ENCODE measurements around the gene CACNA2D1.

Gene CACNA2D1

DNA sequence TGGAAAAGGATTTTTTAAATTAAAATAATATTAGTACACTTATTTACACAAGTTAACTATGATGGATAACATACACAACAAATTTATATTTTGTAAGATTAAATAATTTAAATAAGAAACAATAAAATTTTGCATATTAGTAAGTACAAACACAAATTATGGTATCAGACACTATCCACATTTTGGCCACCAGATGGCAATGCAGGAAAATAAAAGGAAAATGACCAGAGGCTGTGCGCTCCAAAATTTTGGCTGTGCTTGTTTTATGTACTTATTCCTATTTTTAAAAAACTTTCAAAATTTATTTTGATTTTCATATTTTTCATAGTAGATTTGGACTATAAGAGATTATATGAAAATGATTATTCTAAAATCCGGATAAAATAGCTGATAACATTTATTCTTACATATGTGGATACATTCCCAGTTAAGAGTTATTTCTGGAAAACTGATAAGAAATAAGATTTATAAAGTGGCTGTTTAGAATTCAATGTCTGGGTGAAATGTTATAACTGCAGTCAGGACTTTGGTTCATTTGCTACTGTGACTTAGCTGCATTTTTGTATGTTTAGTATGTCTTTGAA lies 399.0 kb downstream of the CACNA2D1 start:
- no peak overlapping the region for H3K4me3 ChIP-seq (ENCODE audit: low read depth, low read length)
- TF ChIP-seq, protein P1, sequence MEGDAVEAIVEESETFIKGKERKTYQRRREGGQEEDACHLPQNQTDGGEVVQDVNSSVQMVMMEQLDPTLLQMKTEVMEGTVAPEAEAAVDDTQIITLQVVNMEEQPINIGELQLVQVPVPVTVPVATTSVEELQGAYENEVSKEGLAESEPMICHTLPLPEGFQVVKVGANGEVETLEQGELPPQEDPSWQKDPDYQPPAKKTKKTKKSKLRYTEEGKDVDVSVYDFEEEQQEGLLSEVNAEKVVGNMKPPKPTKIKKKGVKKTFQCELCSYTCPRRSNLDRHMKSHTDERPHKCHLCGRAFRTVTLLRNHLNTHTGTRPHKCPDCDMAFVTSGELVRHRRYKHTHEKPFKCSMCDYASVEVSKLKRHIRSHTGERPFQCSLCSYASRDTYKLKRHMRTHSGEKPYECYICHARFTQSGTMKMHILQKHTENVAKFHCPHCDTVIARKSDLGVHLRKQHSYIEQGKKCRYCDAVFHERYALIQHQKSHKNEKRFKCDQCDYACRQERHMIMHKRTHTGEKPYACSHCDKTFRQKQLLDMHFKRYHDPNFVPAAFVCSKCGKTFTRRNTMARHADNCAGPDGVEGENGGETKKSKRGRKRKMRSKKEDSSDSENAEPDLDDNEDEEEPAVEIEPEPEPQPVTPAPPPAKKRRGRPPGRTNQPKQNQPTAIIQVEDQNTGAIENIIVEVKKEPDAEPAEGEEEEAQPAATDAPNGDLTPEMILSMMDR (conservative IDR thresholded peaks at IDR 0.05; ENCODE audit: low read depth, low read length): peak; percentile 69
- DNase-seq (ENCODE audit: low read depth): peak; percentile 73

DNA sequence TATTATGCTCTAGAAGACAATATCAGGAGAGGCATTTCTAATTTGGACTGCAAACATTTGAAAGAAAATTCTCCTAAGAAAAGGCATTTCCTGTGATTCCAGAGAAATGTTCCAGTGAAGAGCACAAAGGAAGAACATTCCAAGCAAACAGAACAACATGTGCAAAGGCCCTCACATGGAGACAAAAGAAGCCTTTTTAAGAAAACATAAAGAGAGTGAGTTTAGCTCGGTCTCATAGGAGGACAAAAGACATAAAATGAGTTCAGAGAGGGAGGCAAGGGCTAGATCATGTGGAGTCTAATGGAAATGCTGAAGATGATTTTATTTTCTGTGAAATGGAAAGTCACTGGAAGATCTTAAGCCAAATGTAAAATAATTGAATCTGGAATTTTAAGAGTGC lies 404.0 kb downstream of the CACNA2D1 start:
- DNase-seq (ENCODE audit: low read depth): no peak
- TF ChIP-seq, protein P1 (conservative IDR thresholded peaks at IDR 0.05; ENCODE audit: low read depth, low read length): no peak
- no peak overlapping the region for H3K4me3 ChIP-seq (ENCODE audit: low read depth, low read length)

DNA sequence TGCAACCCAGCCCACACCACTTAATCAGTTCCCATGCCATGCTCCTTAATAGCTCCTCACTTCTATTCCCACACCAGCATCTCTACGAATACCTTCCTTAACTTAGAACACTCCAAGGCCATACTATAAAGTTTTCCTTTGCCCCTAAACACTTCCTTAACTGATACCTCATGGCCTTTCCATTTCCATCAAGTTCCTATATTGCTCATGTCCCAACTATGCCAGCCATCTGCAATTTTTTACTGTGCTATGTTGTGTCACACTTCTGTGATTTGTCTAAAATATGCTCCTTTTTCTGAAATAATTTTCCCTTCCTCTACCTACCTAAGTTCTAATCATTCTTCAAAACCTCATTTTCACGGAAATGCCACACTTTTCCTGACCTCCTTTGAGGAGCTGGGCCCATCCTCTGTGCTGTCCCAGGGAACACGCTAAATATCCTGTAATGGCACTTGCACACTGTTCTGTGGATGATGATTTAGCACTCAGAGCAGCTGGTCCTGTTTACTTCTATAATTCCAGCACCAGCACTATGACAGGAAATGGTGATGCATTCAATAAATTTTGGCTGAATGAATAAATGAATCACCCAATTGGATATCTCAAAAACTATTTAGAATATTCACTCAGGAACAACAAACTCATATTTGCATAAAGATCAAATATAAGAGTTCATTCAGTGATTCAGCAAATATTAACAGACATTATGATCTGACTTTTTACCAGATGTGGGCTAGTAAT lies 407.3 kb downstream of the CACNA2D1 start:
- peak; percentile 73 for DNase-seq (ENCODE audit: low read depth)
- no peak overlapping the region for H3K4me3 ChIP-seq (ENCODE audit: low read depth, low read length)
- TF ChIP-seq, protein P1 (conservative IDR thresholded peaks at IDR 0.05; ENCODE audit: low read depth, low read length): no peak

DNA sequence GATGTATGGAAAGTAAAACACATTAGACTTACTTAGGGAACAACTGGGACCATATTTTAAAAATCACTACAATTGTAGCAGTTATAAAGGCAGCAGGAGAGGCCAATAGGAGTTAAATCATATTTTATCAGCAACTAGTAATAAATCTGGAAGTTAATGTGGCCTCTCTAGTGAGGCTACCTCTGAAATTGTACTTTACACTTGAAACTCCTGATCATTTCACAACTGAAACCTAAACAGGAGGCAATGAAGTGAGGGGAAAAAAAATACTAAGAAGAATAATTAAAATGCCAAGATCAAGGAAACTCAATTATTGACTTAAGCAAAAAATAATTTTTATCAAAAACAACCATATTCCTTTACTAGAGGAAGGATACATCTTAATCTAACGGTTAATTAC lies 408.1 kb downstream of the CACNA2D1 start:
- no peak for DNase-seq (ENCODE audit: low read depth)
- no peak overlapping the region for H3K4me3 ChIP-seq (ENCODE audit: low read depth, low read length)
- TF ChIP-seq, protein P1 (conservative IDR thresholded peaks at IDR 0.05; ENCODE audit: low read depth, low read length): no peak

DNA sequence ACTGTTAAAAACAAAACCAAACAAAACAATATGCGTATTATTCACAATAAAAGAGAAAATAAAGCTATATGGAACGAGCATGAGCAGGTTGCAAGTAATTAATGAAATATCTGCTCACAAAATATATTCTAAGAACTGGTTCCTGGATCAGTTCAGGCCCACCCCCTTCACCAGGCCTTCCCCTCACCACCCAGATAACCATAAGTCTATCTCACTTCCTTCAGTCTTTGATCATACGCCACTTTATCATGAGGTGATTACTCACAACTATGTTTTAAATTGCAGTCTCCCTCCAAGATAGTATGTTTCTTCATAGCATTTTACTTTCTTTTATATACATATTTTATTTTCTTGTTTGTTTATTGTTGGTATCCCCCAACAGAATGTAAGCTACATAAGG lies 410.7 kb downstream of the CACNA2D1 start:
- no peak for DNase-seq (ENCODE audit: low read depth)
- TF ChIP-seq, protein P1 (conservative IDR thresholded peaks at IDR 0.05; ENCODE audit: low read depth, low read length): no peak
- H3K4me3 ChIP-seq (ENCODE audit: low read depth, low read length): no peak overlapping the region

DNA sequence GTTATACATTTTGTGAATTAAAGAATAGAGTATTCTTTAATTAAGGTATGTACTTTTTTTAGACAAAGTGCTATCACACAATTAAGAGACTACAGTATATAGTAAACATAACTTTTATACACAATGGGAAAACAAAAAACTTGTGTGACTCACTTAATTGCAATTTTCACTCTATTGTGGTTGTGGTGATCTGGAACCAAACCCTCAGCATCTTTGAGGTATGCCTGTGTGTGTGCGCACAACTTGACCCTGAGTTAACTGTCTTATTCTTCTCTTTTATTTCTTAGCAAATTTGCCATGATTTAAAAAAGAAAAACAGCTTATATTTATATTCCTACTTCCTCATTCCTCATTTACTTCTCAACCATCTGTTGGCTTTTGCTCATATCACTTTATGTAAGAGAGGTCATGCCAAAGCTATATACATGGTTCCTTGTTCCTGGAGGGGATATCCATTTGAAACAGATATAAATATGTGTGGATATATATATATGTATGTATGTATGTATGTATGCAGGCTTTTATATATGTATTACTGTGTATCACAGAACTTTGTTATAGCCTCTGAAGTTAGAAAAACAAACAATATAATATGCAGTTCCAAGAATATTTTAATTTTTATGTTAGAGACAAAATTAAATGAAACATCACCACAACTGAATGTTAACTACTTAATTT lies 414.2 kb downstream of the CACNA2D1 start:
- H3K4me3 ChIP-seq (ENCODE audit: low read depth, low read length): no peak overlapping the region
- TF ChIP-seq, protein P1 (conservative IDR thresholded peaks at IDR 0.05; ENCODE audit: low read depth, low read length): no peak
- no peak for DNase-seq (ENCODE audit: low read depth)
